Measurements from ENCODE around the gene FANCC. TPM values are rescaled to one million over a fixed set of nuclear protein-coding genes. Genes with fewer than 3 reads are reported as not detected.

FANCC gene
- total RNA-seq, 3 donors from 2014 or later (not counting 1 experiment from before 2014, with no cell fraction given) = 9.9 to 18.9 (median 12.8) TPM

GRCh38 chr9:95189251-95190098, 128.0 kb downstream of the FANCC start:
- H3K4me1 ChIP-seq (ENCODE audit: control insufficient read depth, insufficient read depth, low read length) = peaks cover 15% of the 10 kb centered on the region

GRCh38 chr9:95188459-95188858, 129.1 kb downstream of the FANCC start:
- H3K36me3 Mint-ChIP-seq = no peaks in the 10 kb centered on the region
- Histone ChIP-seq H3K9me3 (ENCODE audit: control insufficient read depth, insufficient read depth, low read length) (no peaks in the 10 kb centered on the region), H3K4me1 (ENCODE audit: control insufficient read depth, insufficient read depth, low read length) (peaks cover 15% of the 10 kb centered on the region), H3K36me3 (ENCODE audit: control insufficient read depth, insufficient read depth, low read length) (no peaks in the 10 kb centered on the region), H3K27ac (ENCODE audit: low read length) (no peak overlapping the region), H3K27me3 (ENCODE audit: control insufficient read depth, insufficient read depth, low read length) (no peaks in the 10 kb centered on the region), H3K4me3 (ENCODE audit: low read length) (no peak overlapping the region)
- WGBS (ENCODE audit: insufficient coverage) = 41% methylated on average over 4 of the region's 4 CpGs
- DNase-seq = no peak
- H3K27ac Mint-ChIP-seq = peak overlapping the region; percentile 58 to 70
- H3K4me3 Mint-ChIP-seq = peak overlapping the region; percentile 61
- peaks cover 35 to 38% of the 10 kb centered on the region in 2 donors for H3K4me1 Mint-ChIP-seq
- no peaks in the 10 kb centered on the region for H3K9me3 Mint-ChIP-seq
- ATAC-seq = no peak
- TF ChIP-seq CTCF (IDR thresholded peaks at IDR 0.05) = no peak
- no peaks in the 10 kb centered on the region for H3K27me3 Mint-ChIP-seq (ENCODE audit: low read depth in 2 of 2)
- intact Hi-C loops (cut with micrococcal nuclease) = no loop called here

More at GRCh38 chr9:95189251-95190098, 128.0 kb downstream of the FANCC start:
- no peaks in the 10 kb centered on the region for H3K36me3 ChIP-seq (ENCODE audit: control insufficient read depth, insufficient read depth, low read length)
- peak overlapping the region; percentile 58 to 70 for H3K27ac Mint-ChIP-seq
- no peak overlapping the region for H3K27ac ChIP-seq (ENCODE audit: low read length)
- no peaks in the 10 kb centered on the region for H3K9me3 ChIP-seq (ENCODE audit: control insufficient read depth, insufficient read depth, low read length)
- intact Hi-C loops (cut with micrococcal nuclease) = no loop called here
- no peak for TF ChIP-seq CTCF (IDR thresholded peaks at IDR 0.05)
- H3K4me3 Mint-ChIP-seq = peak overlapping the region; percentile 73
- no peaks in the 10 kb centered on the region for H3K9me3 Mint-ChIP-seq
- no peaks in the 10 kb centered on the region for H3K36me3 Mint-ChIP-seq
- peaks cover 35 to 38% of the 10 kb centered on the region in 2 donors for H3K4me1 Mint-ChIP-seq
- ATAC-seq = peak in 1 of 3 donors; percentile 71
- no peak overlapping the region for H3K4me3 ChIP-seq (ENCODE audit: low read length)
- H3K27me3 ChIP-seq (ENCODE audit: control insufficient read depth, insufficient read depth, low read length) = no peaks in the 10 kb centered on the region
- 22% methylated on average over 1 of the region's 7 CpGs for WGBS (ENCODE audit: insufficient coverage)
- H3K27me3 Mint-ChIP-seq (ENCODE audit: low read depth in 2 of 2) = no peaks in the 10 kb centered on the region
- peak in 1 of 2 donors; percentile 6 for DNase-seq

- DNase-seq (no peak), ATAC-seq (no peak)
- no peak overlapping the region for H3K27ac ChIP-seq (ENCODE audit: low read length)
- H3K27me3 ChIP-seq (ENCODE audit: control insufficient read depth, insufficient read depth, low read length) = no peaks in the 10 kb centered on the region
- H3K9me3 Mint-ChIP-seq = no peaks in the 10 kb centered on the region
- no peaks in the 10 kb centered on the region for H3K36me3 ChIP-seq (ENCODE audit: control insufficient read depth, insufficient read depth, low read length)
- intact Hi-C loops (cut with micrococcal nuclease) = no loop called here
- no peaks in the 10 kb centered on the region for H3K9me3 ChIP-seq (ENCODE audit: control insufficient read depth, insufficient read depth, low read length)
- H3K36me3 Mint-ChIP-seq = no peaks in the 10 kb centered on the region
- no peak overlapping the region for H3K4me3 Mint-ChIP-seq
- 91% methylated on average over 2 of the region's 2 CpGs for WGBS (ENCODE audit: insufficient coverage)
- no peaks in the 10 kb centered on the region for H3K27me3 Mint-ChIP-seq (ENCODE audit: low read depth in 2 of 2)
- no peak for TF ChIP-seq CTCF (IDR thresholded peaks at IDR 0.05)
- no peak overlapping the region for H3K27ac Mint-ChIP-seq
- no peak overlapping the region for H3K4me3 ChIP-seq (ENCODE audit: low read length)
- H3K4me1 Mint-ChIP-seq = peaks cover 35 to 38% of the 10 kb centered on the region in 2 donors
- peaks cover 15% of the 10 kb centered on the region for H3K4me1 ChIP-seq (ENCODE audit: control insufficient read depth, insufficient read depth, low read length)
Measured at GRCh38 chr9:95185956-95186355, 131.6 kb downstream of the FANCC start.

Measured in natural killer cell (primary cell).